Activated naive CD4-positive, alpha-beta T cell treated with anti-CD3 and anti-CD28 coated beads, Interleukin-2, amount 50 U/mL, for 24 hours (primary cell): Measurements from ENCODE around the gene RIMOC1.

Source experiments
- H3K27ac Mint-ChIP-seq: one replicate; pipeline ENCODE4 v1.8.0; 2021; ENCODE audit warnings: mild to moderate bottlenecking, mixed read lengths
- H3K27me3 Mint-ChIP-seq: one replicate; pipeline ENCODE4 v1.8.0; 2021; ENCODE audit warnings: mixed read lengths
- H3K36me3 Mint-ChIP-seq: one replicate; pipeline ENCODE4 v1.8.0; 2021; ENCODE audit warnings: mixed read lengths
- H3K4me1 Mint-ChIP-seq: one replicate; pipeline ENCODE4 v1.8.0; 2021; ENCODE audit warnings: mixed read lengths
- H3K4me3 Mint-ChIP-seq: one replicate; pipeline ENCODE4 v1.8.0; 2021; ENCODE audit warnings: mild to moderate bottlenecking, mixed read lengths
- H3K9me3 Mint-ChIP-seq: one replicate; pipeline ENCODE4 v1.8.0; 2021; ENCODE audit warnings: mixed read lengths

RIMOC1 gene

GRCh38 chr5:41878643-41879478, 25.3 kb upstream of the RIMOC1 start:
- Mint-ChIP-seq H3K4me3 (no peak overlapping the region), H3K27ac (no peak overlapping the region), H3K36me3 (no peaks in the 10 kb centered on the region), H3K9me3 (no peaks in the 10 kb centered on the region), H3K27me3 (peaks cover 11% of the 10 kb centered on the region), H3K4me1 (peaks cover 8% of the 10 kb centered on the region)

- H3K36me3 Mint-ChIP-seq: no peaks in the 10 kb centered on the region
- no peak overlapping the region for H3K27ac Mint-ChIP-seq
- H3K9me3 Mint-ChIP-seq: no peaks in the 10 kb centered on the region
- H3K27me3 Mint-ChIP-seq: peaks cover 13% of the 10 kb centered on the region
- H3K4me1 Mint-ChIP-seq: no peaks in the 10 kb centered on the region
- no peak overlapping the region for H3K4me3 Mint-ChIP-seq
Measured at GRCh38 chr5:41882765-41883164, 21.4 kb upstream of the RIMOC1 start.

- Mint-ChIP-seq H3K36me3 (no peaks in the 10 kb centered on the region), H3K27ac (no peak overlapping the region), H3K4me1 (no peaks in the 10 kb centered on the region), H3K9me3 (no peaks in the 10 kb centered on the region), H3K27me3 (peaks cover 13% of the 10 kb centered on the region), H3K4me3 (no peak overlapping the region)
Measured at GRCh38 chr5:41883243-41883642, 20.9 kb upstream of the RIMOC1 start.

DNA sequence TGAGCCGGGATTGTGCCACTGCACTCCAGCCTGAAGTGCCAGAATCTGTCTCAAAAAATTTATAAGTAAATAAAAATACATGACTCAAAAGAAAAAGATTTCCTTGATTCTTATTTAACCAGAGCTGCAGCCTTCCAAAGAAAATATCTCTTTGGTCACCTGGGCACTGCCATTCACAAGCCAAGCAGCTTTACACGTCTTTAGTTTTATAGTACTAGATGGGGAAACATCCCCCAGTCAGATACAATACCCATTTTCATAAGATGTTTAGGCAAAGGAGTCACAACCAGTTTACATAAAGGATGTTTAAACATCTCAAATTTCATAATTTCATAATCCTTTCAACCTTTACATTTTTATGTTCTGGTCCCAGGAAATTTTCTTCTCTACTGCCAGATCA, 20.2 kb upstream of the RIMOC1 start:
- H3K36me3 Mint-ChIP-seq: no peaks in the 10 kb centered on the region
- H3K4me1 Mint-ChIP-seq: no peaks in the 10 kb centered on the region
- H3K27ac Mint-ChIP-seq: no peak overlapping the region
- H3K27me3 Mint-ChIP-seq: peaks cover 13% of the 10 kb centered on the region
- H3K9me3 Mint-ChIP-seq: no peaks in the 10 kb centered on the region
- H3K4me3 Mint-ChIP-seq: no peak overlapping the region

- Mint-ChIP-seq H3K36me3 (no peaks in the 10 kb centered on the region), H3K27me3 (peaks cover 9% of the 10 kb centered on the region), H3K4me3 (no peak overlapping the region), H3K4me1 (no peaks in the 10 kb centered on the region), H3K27ac (no peak overlapping the region), H3K9me3 (no peaks in the 10 kb centered on the region)
Measured at GRCh38 chr5:41885286-41885685, 18.9 kb upstream of the RIMOC1 start.

- H3K27ac Mint-ChIP-seq: no peak overlapping the region
- H3K4me1 Mint-ChIP-seq: peaks cover 10% of the 10 kb centered on the region
- H3K4me3 Mint-ChIP-seq: no peak overlapping the region
- H3K9me3 Mint-ChIP-seq: no peaks in the 10 kb centered on the region
- H3K27me3 Mint-ChIP-seq: peaks cover 21% of the 10 kb centered on the region
- H3K36me3 Mint-ChIP-seq: peaks cover 2% of the 10 kb centered on the region
Measured at GRCh38 chr5:41891066-41891707, 13.0 kb upstream of the RIMOC1 start.

DNA sequence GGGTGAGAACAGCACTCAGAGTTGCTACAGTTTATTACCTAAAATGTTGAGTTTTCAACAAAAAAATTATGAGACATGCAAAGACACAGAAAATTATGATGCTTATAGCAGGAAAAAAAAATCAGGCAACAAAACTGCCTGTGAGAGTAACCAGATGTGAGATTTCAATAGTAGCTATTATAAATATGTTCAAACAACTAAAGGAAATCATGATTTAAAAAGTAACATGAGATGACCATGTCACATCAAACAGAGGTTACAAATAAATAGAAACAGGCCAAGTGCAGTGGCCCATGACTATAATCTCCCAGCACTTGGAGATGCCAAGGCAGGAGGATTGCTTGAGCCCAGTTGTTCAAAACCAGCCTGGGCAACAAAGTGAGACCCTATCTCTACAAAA, 12.1 kb upstream of the RIMOC1 start:
- Mint-ChIP-seq H3K36me3 (peaks cover 2% of the 10 kb centered on the region), H3K9me3 (no peaks in the 10 kb centered on the region), H3K4me3 (no peak overlapping the region), H3K27me3 (peaks cover 22% of the 10 kb centered on the region), H3K4me1 (peaks cover 10% of the 10 kb centered on the region), H3K27ac (no peak overlapping the region)

- Mint-ChIP-seq H3K27ac (peak overlapping the region; percentile 20), H3K36me3 (peaks cover 2% of the 10 kb centered on the region), H3K27me3 (peaks cover 23% of the 10 kb centered on the region), H3K9me3 (no peaks in the 10 kb centered on the region), H3K4me1 (peaks cover 10% of the 10 kb centered on the region), H3K4me3 (no peak overlapping the region)
Measured at GRCh38 chr5:41893074-41893851, 10.9 kb upstream of the RIMOC1 start.

- H3K36me3 Mint-ChIP-seq: peaks cover 2% of the 10 kb centered on the region
- no peak overlapping the region for H3K4me3 Mint-ChIP-seq
- H3K4me1 Mint-ChIP-seq: peaks cover 6% of the 10 kb centered on the region
- H3K27me3 Mint-ChIP-seq: peaks cover 22% of the 10 kb centered on the region
- H3K9me3 Mint-ChIP-seq: no peaks in the 10 kb centered on the region
- H3K27ac Mint-ChIP-seq: no peak overlapping the region
Measured at GRCh38 chr5:41896230-41896629, 7.9 kb upstream of the RIMOC1 start.

DNA sequence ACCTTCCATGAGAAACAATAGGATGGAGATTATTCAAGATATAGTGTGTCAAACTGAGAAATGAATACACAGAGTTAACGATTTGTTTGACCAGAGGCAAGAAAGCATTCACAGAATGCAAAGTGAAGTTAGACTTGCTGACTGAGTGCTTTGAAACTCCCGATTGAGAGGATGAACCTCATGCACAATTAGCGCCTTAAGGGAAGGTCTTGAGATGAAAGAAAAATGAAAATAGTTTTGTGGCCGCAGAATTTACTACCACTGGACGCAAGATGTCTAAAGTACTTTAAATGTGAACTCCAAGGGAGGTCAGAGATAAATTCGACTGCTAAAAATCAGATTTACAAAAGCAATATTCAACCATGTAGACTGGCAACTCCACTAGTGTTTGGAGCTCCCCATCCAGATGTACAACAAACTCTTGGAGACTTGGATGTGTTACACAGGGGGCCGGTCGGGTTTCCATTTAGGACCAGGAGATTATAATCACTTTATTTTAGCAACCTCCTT, 707 bp upstream of the RIMOC1 start:
- peak overlapping the region; percentile 95 for H3K4me3 Mint-ChIP-seq
- H3K27me3 Mint-ChIP-seq: no peaks in the 10 kb centered on the region
- H3K9me3 Mint-ChIP-seq: no peaks in the 10 kb centered on the region
- H3K27ac Mint-ChIP-seq: peak overlapping the region; percentile 99
- H3K4me1 Mint-ChIP-seq: peaks cover 46% of the 10 kb centered on the region
- H3K36me3 Mint-ChIP-seq: peaks cover 4% of the 10 kb centered on the region

DNA sequence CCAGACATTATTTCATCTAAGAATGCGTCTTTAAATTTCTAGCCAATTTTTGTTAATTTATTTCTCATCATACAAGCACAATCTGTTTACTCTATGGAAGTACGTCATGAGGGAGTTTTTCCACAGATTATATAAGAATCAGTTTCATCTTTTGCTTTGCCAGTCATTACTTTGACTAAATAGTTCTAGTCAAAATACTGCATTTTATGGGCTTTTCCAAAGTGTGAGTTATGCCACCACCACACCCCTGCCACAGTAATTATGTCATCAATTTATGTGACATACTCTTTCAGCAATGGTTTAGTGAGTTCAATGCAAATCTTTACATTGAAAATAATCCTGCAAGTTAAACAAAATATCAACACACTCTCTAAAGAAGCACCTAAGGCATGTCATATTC, 2.0 kb downstream of the RIMOC1 start:
- Mint-ChIP-seq H3K27me3 (no peaks in the 10 kb centered on the region), H3K4me1 (peaks cover 56% of the 10 kb centered on the region), H3K9me3 (no peaks in the 10 kb centered on the region), H3K36me3 (peaks cover 15% of the 10 kb centered on the region), H3K4me3 (no peak overlapping the region), H3K27ac (no peak overlapping the region)

DNA sequence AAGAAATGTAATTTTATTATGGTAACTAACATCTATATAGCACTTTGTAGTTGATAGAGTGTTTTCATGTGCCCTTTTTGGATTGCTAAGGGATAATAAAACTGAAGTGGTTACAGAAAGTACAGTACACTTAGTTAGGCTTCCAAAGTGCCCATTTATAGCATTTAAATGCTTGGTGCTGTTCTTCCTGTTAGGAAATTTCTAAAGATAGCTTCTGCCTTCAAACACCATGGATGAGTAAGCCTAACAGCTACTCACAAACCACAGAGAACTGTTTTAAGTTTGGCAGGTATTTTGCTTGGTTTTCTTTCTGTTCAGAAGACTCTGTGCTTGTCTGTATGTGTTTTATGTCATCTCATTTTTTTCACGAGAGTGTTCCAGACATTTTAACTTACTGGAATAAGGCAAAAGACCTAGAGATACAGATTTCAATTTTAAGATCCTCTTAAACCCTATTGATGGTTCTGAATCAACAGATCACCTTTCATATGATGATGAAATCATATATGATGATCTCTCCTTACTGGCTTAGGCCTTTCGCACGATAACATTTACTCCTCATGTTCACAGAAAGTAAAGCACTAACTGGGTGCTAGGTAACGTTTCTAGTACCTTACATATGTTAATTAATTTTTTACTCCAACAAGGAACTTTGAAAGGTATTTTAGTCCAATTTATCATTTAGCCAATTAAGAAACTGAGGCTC, 4.4 kb downstream of the RIMOC1 start:
- peaks cover 52% of the 10 kb centered on the region for H3K4me1 Mint-ChIP-seq
- H3K27ac Mint-ChIP-seq: no peak overlapping the region
- H3K27me3 Mint-ChIP-seq: no peaks in the 10 kb centered on the region
- H3K4me3 Mint-ChIP-seq: no peak overlapping the region
- H3K36me3 Mint-ChIP-seq: peaks cover 18% of the 10 kb centered on the region
- H3K9me3 Mint-ChIP-seq: no peaks in the 10 kb centered on the region

DNA sequence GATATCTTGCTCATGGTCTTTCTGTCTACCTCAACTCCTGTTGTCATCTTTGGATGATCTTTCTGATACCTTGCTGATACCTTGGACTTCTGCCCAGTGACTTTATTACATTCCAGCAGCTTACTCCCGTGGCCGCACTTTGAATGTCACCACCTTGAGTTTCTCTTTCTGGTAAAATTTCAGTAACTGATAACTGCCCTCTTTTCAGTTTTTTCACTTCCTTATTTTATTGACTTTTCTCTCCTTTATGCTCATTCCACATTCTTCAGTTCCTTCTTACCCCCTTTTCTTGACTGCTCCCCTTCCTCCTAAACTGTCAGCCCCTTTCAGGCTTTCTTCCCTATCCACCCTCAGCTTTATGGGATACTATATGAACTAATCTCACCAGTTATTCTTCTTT, 14.0 kb downstream of the RIMOC1 start:
- no peaks in the 10 kb centered on the region for H3K27me3 Mint-ChIP-seq
- H3K9me3 Mint-ChIP-seq: no peaks in the 10 kb centered on the region
- H3K4me3 Mint-ChIP-seq: no peak overlapping the region
- peaks cover 25% of the 10 kb centered on the region for H3K4me1 Mint-ChIP-seq
- peak overlapping the region; percentile 13 for H3K27ac Mint-ChIP-seq
- peaks cover 21% of the 10 kb centered on the region for H3K36me3 Mint-ChIP-seq

DNA sequence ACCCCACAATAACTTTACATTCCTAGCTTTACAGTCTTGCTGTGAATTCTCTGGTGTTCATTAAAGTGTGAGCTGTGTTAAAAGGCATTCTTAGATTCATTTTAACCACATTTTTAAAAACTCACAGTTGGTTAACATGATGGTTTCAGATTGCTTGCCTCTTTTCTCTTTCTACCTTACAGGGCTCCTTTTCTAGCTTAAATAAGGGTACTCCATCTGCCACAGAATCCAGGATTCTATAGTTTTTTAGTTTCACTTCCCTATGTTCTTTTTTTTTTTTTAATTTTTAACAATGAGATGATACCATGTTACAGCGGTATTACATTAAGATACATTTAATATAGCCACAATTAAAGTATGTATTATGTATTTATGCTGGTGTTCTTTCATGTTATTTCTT, 17.0 kb downstream of the RIMOC1 start:
- no peak overlapping the region for H3K27ac Mint-ChIP-seq
- H3K9me3 Mint-ChIP-seq: no peaks in the 10 kb centered on the region
- peaks cover 37% of the 10 kb centered on the region for H3K4me1 Mint-ChIP-seq
- peaks cover 14% of the 10 kb centered on the region for H3K36me3 Mint-ChIP-seq
- H3K27me3 Mint-ChIP-seq: no peaks in the 10 kb centered on the region
- H3K4me3 Mint-ChIP-seq: no peak overlapping the region

DNA sequence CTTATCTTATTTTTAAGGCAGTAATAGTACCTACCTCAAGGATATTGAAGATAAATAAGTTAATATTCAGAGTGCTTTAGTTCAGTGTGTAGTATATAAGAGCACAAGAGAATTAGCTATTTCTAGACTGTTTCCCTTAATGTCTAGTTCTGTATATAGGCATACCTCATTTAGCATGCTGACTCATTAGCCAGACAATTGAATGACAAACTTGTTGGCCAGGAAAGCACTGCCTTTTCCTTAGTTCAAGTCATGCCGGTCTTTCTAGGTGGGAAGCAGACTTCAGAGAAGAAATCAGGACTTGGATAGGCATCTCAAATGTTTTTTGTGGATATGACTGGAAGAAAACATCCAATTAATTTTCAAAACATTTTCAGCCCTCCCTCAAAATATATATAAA, 17.7 kb downstream of the RIMOC1 start:
- no peaks in the 10 kb centered on the region for H3K9me3 Mint-ChIP-seq
- no peaks in the 10 kb centered on the region for H3K27me3 Mint-ChIP-seq
- H3K4me1 Mint-ChIP-seq: peaks cover 42% of the 10 kb centered on the region
- no peak overlapping the region for H3K27ac Mint-ChIP-seq
- H3K4me3 Mint-ChIP-seq: no peak overlapping the region
- H3K36me3 Mint-ChIP-seq: peaks cover 13% of the 10 kb centered on the region
